ENCODE data around the gene FBXO38.

The FBXO38 gene

DNA sequence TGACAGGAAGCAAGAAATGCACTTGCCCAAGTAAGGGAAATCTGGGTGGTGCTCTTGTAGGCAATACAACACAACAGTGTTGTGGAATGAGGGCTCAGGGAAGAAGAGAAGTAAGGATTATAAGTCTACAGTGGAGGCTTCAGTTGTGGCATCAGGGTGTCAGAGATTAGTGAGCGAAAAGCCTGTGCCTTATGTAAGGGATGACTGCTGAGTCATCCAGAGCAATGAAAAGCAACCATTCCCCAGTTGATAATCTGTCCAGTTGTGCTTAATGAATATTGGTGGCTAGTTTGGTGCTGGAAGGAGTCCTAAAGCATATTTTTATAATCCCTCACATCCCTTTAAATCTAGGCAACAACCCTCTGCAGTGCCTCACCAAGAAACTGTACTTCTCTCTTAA, 42.0 kb downstream of the FBXO38 start:
- in situ Hi-C loops (cut with MboI; ENCODE audit: low sequenced_read_pairs) = loop anchor here (25.0 kb wide), 1 partner anchor 611 kb away; no protein-coding TSS in a partner anchor

DNA sequence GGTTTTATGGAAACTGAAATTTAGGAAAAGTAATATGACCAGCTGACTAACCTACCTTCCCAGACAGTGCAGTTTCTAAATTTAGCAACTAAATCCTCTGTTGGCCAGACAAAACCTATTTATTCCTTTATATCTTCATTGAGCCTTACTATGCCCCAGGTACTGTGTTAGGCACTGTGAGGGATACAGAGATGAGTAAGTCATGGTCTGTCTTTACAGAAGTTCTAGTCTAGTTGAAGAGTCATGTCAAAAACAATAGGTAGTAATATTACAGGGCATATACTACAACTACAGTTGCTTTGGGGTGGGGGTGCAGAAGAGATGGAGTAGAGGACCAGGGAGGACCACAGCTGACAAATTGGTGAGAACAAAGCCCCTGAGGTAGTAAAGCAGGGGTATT, 42.8 kb downstream of the FBXO38 start:
- in situ Hi-C loops (cut with MboI; ENCODE audit: low sequenced_read_pairs) = loop anchor here (25.0 kb wide), 1 partner anchor 611 kb away; no protein-coding TSS in a partner anchor

DNA sequence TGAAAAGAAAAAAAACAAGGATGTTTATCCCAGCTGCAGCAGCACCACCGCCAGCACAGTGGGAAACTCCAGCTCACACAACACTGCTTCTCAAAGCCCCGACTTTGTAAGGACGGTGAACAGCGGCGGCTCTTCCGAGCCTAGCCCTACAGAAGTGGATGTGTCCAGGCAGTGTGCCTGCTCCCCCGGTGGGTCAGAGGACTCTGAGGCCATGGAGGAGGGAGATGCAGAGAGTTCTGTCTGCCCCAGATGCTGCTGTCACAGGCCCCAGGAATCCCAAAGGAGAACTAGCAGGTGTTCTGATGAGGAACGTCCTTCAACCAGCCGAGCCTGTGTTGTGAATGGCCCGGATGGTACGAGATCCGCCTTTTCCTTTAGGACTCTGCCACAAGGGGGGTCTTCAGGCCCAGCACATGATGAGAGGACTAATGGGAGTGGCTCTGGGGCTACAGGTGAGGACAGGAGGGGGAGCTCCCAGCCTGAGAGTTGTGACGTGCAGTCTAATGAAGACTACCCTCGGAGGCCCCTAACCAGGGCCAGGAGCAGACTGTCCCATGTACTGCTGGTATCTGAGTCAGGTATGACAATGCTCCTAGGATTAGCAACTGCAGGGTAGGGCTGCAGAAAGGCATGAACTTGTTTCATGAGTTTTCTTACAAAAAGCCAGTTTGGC, 43.7 kb downstream of the FBXO38 start:
- in situ Hi-C loops (cut with MboI; ENCODE audit: low sequenced_read_pairs) = loop anchor here (25.0 kb wide), 1 partner anchor 610 kb away; no protein-coding TSS in a partner anchor

DNA sequence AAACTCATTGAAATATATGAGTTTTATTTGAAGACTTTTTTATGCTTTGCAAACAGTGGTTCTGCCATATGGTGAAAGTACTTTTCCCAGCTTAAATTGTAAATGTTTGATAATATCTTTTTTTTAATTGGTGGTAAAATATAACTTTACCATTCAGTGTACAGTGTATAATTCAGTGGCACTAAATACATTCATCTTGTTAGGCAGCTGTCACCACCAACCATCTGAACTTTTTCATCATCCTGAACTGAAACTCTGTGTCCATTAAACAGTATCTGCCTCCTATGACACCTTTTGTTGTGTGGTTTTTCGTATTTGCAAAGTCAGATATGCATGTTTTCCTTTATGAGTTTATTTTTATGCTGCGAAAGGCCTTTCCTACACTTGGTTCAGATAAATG, 45.1 kb downstream of the FBXO38 start:
- in situ Hi-C loops (cut with MboI; ENCODE audit: low sequenced_read_pairs) = loop anchor here (25.0 kb wide), 1 partner anchor 608 kb away; no protein-coding TSS in a partner anchor

DNA sequence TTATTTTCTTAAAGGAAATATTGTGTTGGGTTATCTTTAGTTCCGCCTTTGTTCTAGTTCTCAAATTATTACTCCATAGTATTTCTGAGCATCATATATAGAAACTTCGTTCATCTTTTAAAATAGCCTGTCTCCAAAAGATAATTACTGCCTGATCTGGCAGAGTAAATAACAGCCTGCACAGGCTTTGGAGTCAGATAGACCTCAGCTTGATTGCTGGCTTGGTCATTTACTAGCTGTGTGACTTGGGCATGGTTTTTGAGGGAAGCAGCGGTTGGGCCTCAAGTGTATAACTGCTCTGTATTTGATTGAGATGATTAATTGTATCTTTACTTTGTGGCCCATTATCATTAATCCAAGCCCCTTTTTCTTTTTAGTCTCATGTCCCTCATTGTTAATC, 50.1 kb downstream of the FBXO38 start:
- in situ Hi-C loops (cut with MboI; ENCODE audit: low sequenced_read_pairs) = loop anchor here (25.0 kb wide), 1 partner anchor 603 kb away; no protein-coding TSS in a partner anchor

DNA sequence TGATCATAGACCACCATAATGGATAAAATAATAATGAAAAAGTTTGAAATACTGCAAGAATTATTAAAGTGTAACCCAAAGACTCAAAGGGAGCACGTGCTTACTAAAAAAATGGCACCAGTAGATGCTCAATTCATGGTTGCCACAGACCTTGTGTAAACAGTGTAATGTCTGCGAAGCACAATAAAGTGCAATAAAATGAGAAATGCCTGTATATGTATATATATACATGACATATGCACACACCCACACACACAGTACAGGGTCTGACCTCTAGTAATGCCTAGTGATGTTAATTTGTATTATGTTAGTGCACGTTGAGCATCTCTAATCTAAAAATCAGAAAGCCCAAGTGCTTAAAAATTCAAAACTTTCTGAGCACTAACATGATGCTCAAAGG, 52.3 kb downstream of the FBXO38 start:
- in situ Hi-C loops (cut with MboI; ENCODE audit: low sequenced_read_pairs) = loop anchor here (25.0 kb wide), 1 partner anchor 601 kb away; no protein-coding TSS in a partner anchor

DNA sequence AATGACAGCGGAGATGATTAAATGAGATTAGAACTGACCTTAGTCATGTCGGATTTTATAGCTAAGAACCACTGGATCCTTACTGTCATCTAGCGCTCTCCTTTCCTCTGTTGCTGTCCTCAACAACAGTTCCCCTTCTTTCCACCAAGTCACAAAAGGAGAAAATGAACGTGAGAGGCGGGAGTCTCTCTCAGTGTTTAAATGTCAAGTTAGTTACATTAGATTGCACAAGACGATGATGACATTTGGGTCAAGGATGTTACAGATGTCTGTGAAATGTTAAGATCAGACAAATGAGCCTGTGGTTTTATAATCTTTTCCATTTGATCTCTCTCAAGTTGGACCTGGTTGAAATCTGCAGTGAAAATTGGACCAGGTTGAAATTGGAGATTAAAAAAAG, 53.5 kb downstream of the FBXO38 start:
- in situ Hi-C loops (cut with MboI; ENCODE audit: low sequenced_read_pairs) = loop anchor here (25.0 kb wide), 1 partner anchor 600 kb away; no protein-coding TSS in a partner anchor

DNA sequence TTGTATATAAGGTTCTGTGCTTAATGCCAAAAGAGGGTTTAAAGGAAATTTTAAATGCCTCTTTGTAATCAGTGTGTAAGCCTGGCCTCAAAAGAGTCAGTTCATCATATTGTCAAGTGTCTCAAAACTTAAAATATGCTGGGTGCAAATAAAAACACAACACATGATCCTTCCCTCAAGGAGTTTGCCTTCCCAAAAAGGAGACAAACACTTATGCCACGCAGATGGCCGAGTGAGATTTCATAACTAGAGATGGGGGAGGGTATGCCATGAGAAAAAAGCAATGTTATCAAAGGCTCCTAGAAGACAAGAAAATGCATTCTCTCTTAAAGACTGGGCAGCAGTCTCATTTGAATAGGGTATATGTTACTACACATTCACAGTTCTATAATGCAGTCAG, 55.2 kb downstream of the FBXO38 start:
- in situ Hi-C loops (cut with MboI; ENCODE audit: low sequenced_read_pairs) = loop anchor here (25.0 kb wide), 1 partner anchor 598 kb away; no protein-coding TSS in a partner anchor

DNA sequence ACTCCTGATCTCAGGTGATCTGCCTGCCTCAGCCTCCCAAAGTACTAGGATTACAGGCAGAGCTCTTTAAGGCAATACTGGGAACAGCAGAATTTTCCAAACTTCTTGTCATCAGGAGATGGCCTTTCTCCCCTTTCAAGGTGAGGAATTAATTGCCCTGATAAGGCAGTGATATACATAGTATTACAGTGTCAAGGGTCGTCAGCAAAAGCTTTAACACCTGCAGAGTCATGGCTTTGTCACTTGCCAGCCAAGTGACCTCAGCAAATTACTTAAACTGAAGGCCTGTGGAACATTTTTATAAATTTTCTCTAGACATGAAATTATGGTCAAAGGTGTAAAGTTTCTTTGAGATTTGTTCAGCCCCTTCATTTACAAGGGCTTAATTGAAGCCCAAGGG, 59.5 kb downstream of the FBXO38 start:
- in situ Hi-C loops (cut with MboI; ENCODE audit: low sequenced_read_pairs) = loop anchor here (25.0 kb wide), 1 partner anchor 594 kb away; no protein-coding TSS in a partner anchor

DNA sequence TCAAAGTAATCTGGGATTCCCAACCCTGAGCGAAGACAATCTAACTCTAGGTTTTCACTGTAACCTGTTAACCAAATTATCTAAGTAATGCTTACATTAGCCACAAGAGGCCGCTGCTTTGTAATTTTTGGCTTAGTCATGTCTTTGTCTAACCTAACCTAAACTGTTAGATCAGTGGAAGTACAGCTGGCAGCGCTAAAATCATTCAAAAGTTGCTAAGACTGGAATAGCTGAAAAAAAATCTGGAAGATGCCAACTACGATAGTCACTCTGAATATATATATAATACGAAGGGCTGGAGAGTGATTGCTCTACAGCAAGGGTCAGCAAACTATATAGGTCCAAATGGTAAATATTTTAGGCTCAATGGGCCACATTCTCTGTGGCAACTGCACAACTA, 60.2 kb downstream of the FBXO38 start:
- in situ Hi-C loops (cut with MboI; ENCODE audit: low sequenced_read_pairs) = loop anchor here (25.0 kb wide), 1 partner anchor 593 kb away; no protein-coding TSS in a partner anchor

DNA sequence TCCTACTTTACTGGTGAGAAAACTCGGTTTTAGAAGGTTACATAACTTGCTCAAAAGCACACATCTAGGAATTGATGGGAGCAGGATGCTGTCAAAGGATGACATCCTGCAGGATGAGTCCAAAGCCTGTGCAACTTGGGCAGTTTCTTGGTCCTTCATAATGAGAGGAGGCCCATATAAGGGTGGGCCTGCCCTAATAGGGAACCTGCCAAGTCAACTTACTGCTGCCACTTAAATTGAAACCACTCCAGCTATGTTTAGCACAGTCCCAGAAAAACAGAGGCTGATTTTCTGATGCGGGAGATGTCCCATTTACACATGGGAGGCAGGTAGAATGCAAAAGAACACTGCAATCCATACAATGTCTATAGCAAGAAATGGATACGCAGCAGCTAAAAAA, 61.8 kb downstream of the FBXO38 start:
- in situ Hi-C loops (cut with MboI; ENCODE audit: low sequenced_read_pairs) = loop anchor here (25.0 kb wide), 1 partner anchor 592 kb away; no protein-coding TSS in a partner anchor

DNA sequence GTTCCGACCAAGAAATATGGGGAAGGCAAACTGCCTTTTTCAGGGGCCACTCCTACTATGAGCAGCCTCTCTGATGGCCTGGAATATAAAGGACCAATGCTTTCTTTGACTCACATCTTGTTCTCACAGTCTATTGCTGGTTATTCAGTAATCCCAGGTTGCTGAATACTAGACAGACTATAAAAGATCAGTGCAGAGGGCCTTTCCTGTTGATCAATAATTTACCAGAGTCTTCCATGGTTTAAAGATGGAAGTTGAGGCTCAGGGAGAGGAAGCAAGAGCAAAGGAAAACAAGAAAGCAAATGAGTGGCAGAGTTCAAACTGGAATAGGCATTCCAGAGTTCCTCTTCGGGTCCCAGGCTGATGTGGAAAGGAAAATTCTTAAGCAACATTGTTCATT, 62.9 kb downstream of the FBXO38 start:
- in situ Hi-C loops (cut with MboI; ENCODE audit: low sequenced_read_pairs) = loop anchor here (25.0 kb wide), 1 partner anchor 591 kb away; no protein-coding TSS in a partner anchor

DNA sequence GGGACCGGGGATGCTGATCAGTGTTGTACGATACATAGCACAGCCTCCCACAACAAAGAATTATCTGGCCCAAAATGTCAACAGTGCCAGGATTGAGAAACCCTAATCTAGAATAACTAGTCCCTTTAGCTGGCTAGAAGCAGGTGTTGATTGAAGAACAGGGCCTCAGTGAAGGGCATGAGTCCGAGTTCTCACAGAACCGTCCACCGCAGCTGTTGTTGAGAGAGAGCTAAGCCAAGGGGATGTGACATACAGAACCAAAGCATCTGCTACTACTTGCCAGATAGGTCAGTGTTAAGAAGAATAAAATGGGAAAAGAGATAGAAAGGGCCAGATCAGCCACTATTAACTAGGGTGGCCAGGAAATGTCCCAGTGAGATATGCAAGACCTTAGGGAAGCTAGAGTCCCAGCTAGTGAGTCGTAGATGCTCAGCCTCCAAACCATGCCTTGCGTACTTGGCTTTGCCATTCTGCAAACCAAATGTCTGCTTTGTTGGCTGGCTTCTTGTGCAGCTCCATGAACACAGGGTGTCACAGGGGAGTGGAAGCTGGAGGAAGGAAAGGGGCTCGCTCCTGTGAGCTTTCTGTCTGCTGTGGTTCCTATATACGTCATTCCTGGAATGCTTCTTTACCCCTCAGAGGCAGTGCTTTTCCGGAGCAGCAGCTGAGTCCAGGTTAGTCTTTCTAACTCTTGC, 68.9 kb downstream of the FBXO38 start:
- in situ Hi-C loops (cut with MboI; ENCODE audit: low sequenced_read_pairs) = no loop called here

DNA sequence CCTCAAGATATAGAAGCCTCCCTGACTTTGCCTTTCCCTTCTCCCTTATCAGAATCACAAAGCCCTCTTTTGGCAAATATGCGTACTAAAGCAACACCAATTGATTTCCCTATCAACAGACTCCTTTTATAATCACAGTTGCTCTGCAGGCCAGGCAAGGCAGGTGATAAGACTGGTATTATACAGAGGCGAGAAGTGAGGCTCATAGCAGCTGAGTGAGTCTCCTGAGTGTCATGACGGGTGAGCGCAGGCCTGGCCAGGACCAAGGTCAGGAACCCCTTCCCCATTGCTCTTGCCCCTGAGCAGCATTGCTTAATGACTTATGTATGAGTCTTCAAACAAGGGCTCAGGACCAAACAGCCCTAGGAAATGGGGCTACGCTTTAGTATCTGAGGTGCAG, 70.8 kb downstream of the FBXO38 start:
- in situ Hi-C loops (cut with MboI; ENCODE audit: low sequenced_read_pairs) = no loop called here

DNA sequence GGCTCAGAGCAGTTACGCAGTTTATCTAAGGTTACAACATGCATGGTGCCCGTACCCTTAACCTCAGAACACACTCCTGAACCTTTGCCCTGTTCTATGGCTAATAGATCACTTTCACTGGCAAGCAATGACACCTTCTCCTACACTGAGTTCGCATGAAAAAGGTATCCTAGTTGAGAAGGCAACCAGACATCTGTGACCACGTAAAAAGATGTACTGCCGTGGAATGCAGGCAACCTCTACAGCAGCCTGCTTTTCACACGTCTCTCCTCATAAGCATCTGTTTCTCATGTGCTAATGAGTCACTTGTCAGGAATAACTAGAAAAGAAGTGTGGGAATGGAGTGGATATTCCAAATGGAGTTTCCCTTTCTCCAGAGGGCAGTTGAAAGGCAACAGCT, 71.4 kb downstream of the FBXO38 start:
- in situ Hi-C loops (cut with MboI; ENCODE audit: low sequenced_read_pairs) = no loop called here

DNA sequence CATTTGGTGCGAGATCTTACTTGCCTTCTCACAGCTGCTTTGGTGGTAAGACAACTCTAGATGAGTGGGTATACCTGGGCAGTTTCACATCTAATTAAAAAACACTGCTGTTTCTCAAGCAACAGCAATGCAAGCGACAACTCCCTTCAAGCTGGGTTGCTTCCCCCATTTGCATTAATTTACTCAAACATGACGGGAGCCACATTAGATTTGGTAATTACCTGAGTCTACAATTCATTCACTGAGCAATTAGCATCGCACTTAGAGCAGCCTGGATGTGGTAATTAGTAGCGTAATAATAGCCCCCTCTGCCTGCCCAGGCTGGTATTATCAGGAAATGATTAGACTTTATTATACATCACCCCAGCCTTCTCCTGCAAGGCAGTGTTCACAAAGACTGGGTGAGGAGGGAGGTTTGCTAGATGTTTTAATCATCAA, 73.4 kb downstream of the FBXO38 start:
- in situ Hi-C loops (cut with MboI; ENCODE audit: low sequenced_read_pairs) = no loop called here

DNA sequence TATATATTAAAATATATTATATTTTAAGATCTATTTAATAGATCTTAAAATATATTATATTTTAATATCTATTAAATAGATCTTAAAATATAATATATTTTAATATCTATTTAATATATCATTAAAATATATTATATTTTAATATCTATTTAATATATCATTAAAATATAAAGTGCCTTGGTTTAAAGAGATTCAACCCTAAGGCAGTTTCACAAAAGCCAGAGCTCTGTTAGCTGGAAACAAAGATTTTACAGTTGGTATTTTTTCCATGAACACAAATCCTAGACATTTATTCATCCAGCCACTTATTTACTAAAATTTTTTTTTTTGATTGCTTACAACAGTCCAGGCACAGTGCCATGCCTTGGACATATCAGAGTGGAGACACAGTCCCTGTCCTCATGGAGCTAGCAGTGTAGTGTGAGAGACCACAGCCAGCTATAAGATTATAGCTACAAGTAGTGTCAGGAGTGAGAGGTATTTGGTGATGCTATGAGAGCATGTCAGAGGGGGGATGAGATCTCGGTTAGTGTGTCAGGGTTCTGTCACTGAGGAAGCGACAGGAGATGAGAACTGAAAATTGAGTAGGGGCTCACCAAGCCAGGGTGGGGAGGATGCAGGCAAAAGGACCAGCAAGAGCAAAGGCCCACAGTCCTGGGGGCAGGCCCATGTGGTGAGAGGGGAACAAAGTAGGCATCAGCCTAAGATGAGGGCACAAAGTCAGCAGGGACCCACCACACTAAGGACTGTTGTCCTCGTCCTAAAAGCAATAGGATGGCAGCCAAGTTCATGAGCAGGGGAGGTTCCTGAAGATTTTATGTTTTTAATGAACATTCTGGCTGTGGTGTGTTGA, 74.5 kb downstream of the FBXO38 start:
- in situ Hi-C loops (cut with MboI; ENCODE audit: low sequenced_read_pairs) = no loop called here

DNA sequence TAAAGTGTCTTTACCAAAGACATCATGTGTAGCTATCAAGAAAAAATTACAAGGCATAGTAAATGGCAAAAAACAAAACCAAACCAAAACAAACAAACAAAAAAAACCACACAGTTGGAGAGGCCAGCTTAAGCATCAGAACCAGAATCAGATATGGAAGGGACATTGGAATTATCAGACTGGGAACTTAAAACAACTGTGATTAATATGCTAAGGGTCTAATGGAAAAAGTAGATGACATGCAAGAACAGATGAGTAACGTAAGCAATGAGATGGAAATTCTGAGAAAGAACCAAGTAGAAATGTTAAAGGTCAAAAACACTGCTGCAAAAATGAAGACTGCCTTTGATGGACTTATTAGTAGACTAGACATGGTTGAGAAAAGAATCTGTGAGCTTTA, 75.9 kb downstream of the FBXO38 start:
- in situ Hi-C loops (cut with MboI; ENCODE audit: low sequenced_read_pairs) = no loop called here

DNA sequence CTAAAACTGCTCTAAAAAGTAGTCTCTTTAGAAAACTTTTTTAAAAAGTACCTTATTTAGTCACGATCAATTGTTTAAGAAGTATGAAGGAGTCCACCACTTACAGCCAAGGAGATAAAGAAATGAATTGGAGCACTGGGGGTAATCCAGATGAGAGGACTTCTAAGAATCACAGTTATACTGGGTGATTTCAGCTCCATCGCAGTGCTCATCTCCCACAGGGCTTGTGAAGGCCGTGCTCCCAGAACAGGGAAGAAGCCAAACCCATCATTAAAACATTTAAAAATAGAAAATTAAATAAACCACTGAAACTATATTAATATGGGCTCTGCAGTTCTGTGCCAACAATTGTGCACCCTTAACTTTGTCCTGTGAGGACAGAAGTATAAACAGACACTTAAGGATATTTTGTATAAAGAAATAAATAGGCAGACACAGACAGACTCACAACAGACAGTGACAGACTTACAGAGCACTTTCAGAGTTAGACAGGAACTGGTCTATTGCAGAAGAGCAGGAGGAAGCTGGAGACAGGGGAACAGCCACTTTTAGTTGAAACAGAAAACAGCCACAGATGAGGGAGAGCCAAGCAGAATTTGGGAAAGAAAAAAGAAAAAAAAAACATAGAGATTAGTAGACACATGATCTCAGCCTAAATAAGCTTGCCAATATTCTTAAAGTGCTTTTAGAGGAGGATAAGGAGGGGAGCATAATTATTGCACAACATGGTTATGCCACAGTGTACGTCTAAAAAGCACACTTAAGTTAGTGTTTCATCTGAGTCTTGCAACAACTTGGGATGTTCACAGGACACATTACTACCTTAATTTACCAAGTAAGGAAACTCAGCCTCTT, 81.8 kb downstream of the FBXO38 start:
- in situ Hi-C loops (cut with MboI; ENCODE audit: low sequenced_read_pairs) = no loop called here

DNA sequence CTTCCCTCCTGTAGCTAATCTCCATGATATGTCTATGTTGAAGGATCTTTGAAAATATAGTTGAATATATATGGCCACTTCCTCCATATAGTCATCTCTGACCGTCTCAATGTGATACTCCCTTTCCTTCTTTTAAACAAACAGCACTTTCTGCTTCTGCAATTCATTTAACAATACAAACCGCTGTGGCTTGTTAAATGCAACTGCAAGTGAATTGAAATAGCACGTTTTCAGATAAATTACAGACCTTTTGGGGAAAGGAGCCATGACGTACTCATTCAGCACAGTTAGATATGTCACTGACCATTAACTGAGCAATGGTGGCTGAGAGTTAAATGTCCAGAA, 82.5 kb downstream of the FBXO38 start:
- in situ Hi-C loops (cut with MboI; ENCODE audit: low sequenced_read_pairs) = no loop called here

All from HL-60/S4 treated with retinoic acid at 250 ng/mL for 4 days and 3 days (cell line).